ENCODE measurements around the gene FUT7.

The FUT7 gene

GRCh38 chr9:136997371-136997770, 34.5 kb downstream of the FUT7 start:
- no peaks in the 10 kb centered on the region for H3K9me3 Mint-ChIP-seq
- peaks cover 72% of the 10 kb centered on the region for H3K4me1 Mint-ChIP-seq
- peaks cover 10% of the 10 kb centered on the region for H3K27me3 Mint-ChIP-seq
- peak overlapping the region; percentile 37 for H3K4me3 Mint-ChIP-seq
- peak overlapping the region; percentile 81 for H3K27ac Mint-ChIP-seq
- H3K36me3 Mint-ChIP-seq: no peaks in the 10 kb centered on the region
- no peak for ATAC-seq

- ATAC-seq: no peak
- Mint-ChIP-seq H3K4me3 (peak within 1 kb of the TSS; percentile 54), H3K4me1 (peaks cover 72% of the 10 kb centered on the region)
These were observed 35.3 kb downstream of the FUT7 start, which contains the start of gene CLIC3 for GRCh38 chr9:136996361-136997292. Gene CLIC3, minus strand, starts transcription at chr9:136996568. Its CDS starts 25 bp downstream, at chr9:136996543.

DNA sequence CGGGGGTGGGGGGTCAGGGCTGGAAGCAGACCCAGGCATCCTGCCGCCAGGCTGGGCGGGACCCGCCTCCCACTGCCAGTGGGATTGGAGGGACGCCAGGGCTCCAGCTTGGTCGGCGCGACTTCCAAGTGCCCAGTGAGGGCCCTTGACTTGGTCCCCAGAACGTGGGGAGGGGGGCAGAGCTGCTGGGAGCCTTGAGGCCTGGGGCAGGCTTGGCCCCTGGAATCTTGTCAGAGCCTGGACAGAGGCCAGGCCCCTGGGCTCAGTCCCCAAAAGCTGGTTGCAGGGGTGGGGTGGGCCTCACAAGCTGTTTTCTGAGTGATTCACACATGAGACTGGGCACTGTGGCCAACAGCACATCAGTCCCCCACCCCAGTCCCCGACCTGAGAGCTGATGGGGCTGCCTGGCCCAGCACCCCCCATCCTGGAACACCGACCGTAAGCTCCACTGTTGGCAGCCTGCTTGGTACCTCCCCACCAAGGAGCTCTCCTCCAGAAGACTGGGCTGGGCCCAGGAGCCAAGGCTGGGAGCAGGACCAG, 36.0 kb downstream of the FUT7 start:
- ATAC-seq: no peak
- Mint-ChIP-seq H3K4me3 (peak overlapping the region; percentile 43), H3K36me3 (no peaks in the 10 kb centered on the region), H3K9me3 (no peaks in the 10 kb centered on the region), H3K27ac (peak overlapping the region; percentile 64), H3K4me1 (peaks cover 67% of the 10 kb centered on the region), H3K27me3 (peaks cover 10% of the 10 kb centered on the region)

More at GRCh38 chr9:136996361-136997292, 35.3 kb downstream of the FUT7 start, which contains the start of gene CLIC3:
- Mint-ChIP-seq H3K27me3 (peaks cover 10% of the 10 kb centered on the region), H3K9me3 (no peaks in the 10 kb centered on the region), H3K27ac (peak within 1 kb of the TSS; percentile 81), H3K36me3 (no peaks in the 10 kb centered on the region)

- ATAC-seq: no peak
- H3K9me3 Mint-ChIP-seq: no peaks in the 10 kb centered on the region
- H3K36me3 Mint-ChIP-seq: no peaks in the 10 kb centered on the region
- H3K27ac Mint-ChIP-seq: no peak overlapping the region
- H3K4me1 Mint-ChIP-seq: peaks cover 62% of the 10 kb centered on the region
- no peak overlapping the region for H3K4me3 Mint-ChIP-seq
- peaks cover 10% of the 10 kb centered on the region for H3K27me3 Mint-ChIP-seq
These were observed 36.5 kb downstream of the FUT7 start for GRCh38 chr9:136995362-136995761.

DNA sequence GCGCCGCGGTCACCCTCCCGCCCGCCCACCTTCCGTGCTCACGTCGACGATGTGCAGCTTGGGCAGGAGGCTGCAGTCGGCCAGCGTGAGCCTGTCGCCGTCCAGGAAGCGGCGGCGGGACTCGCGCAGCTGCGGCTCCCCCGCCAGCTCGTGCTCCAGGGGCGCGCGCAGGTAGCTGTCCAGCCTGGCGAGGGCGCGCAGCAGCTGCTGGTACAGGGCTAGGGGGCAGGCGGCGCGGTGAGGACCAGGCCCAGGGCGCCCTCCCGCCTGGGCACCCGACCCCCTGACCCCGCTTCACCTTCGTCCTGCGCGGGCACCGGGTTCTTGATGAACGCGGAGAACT, 37.0 kb downstream of the FUT7 start:
- Mint-ChIP-seq H3K4me1 (peaks cover 57% of the 10 kb centered on the region), H3K36me3 (no peaks in the 10 kb centered on the region), H3K27me3 (peaks cover 10% of the 10 kb centered on the region), H3K9me3 (no peaks in the 10 kb centered on the region), H3K27ac (no peak overlapping the region), H3K4me3 (no peak overlapping the region)
- no peak for ATAC-seq

DNA sequence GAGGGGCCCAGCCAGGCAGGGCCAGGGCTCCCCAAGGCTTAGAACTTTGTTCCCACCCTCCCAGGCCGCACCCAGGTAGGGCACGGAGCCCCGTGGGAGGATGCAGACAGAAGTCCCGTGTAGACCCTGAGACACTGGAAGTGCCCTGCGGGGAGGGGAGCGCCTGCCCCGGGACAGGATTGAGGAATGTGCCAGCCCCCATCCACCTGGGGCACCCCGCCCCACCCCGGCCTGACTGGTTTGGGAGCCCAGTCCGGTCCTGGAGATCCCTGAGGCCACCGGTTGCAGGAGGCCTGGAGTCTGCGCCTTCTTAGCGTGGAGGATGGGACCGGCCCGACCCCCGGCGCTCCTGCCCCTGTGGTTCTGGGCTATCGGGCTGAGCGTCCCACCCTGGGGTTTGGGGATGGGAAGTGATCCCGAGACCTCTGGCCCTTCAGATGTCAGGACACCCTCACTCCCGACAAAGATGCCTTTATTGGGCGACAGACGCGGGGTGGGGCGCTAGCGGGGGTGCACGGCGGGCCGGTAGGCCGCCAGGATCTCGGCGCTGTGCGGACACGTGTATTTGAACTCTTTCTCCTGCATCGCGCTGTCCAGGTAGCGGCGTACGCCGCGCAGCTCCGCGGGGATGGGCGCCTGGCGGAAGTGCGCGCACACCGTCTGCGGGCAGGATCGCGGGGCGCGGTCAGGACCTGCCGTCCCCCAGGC, 37.6 kb downstream of the FUT7 start:
- peak overlapping the region; percentile 87 for H3K4me3 Mint-ChIP-seq
- peaks cover 52% of the 10 kb centered on the region for H3K4me1 Mint-ChIP-seq
- H3K27me3 Mint-ChIP-seq: peaks cover 10% of the 10 kb centered on the region
- no peaks in the 10 kb centered on the region for H3K9me3 Mint-ChIP-seq
- H3K36me3 Mint-ChIP-seq: no peaks in the 10 kb centered on the region
- H3K27ac Mint-ChIP-seq: no peak overlapping the region
- no peak for ATAC-seq

DNA sequence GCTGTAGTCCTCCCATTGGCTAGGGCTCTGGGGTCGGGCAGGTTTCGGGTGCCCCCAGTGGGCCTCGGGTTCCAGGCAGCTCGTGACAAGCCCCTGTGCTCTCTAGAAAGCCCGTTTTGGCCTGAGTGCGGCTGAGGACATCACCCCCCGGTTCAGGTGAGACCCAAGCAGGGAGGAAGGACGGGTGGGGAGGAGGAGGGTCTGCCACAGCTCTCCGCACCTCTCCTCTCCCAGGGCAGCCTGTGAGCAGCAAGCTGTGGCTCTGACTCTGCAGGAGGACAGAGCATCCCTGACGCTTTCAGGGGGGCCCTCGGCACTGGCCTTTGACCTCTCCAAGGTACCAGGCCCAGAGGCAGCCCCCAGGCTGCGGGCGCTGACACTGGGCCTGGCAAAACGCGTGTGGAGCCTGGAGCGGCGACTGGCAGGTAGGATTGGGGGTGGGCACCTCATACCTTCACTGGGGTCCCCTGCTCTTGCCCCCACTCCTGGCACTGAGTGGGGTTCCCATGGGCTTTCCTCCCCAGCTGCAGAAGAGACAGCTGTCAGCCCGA, 39.0 kb downstream of the FUT7 start:
- Mint-ChIP-seq H3K27ac (peak overlapping the region; percentile 85), H3K36me3 (peaks cover 2% of the 10 kb centered on the region), H3K4me3 (peak overlapping the region; percentile 87), H3K27me3 (peaks cover 10% of the 10 kb centered on the region), H3K9me3 (no peaks in the 10 kb centered on the region), H3K4me1 (peaks cover 39% of the 10 kb centered on the region)
- ATAC-seq: no peak

DNA sequence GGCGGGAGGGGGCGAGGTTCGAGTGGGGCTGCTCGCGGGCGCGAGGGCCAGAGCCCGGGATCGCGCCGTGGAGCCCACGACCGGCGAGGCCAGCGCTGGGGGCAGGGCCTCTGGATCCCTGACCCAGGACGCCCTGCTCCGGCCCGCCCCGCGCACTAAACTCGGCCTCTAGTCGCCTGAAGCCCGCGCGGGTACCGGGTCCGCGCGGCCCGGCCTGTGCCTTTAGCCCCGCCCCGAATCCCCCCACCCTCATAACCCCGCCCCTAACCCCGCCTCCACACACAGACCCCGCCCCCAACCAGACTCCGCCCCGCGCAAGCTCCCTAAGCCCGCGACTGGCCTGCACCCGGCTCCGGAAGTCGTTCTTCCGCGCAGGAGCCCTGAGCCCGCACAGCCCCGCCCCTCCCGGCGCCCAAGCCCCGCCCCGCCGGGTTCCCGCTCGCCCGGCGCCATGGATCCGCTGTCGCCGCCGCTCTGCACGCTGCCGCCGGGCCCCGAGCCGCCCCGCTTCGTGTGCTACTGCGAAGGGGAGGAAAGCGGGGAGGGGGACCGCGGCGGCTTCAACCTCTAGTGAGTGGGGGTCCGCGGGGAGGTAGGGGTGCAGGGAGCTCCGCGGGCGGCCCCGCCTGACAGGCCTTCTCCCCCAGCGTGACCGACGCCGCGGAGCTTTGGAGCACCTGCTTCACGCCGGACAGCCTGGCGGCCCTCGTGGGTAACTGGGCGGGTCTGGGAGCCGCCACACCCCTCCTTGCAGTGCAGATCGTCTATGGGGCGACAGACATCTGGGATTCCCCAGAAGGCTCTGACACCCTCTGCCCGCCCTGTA, 39.7 kb downstream of the FUT7 start, which contains the start of gene PAXX:
TSS of gene PAXX (plus strand) at position 430 of the 826 bp plus-strand sequence. CDS start at position 452, 22 bp downstream.
- H3K4me3 Mint-ChIP-seq: peak within 1 kb of the TSS; percentile 87
- peak within 1 kb of the TSS; percentile 85 for H3K27ac Mint-ChIP-seq
- peaks cover 32% of the 10 kb centered on the region for H3K4me1 Mint-ChIP-seq
- no peaks in the 10 kb centered on the region for H3K9me3 Mint-ChIP-seq
- peaks cover 12% of the 10 kb centered on the region for H3K27me3 Mint-ChIP-seq
- H3K36me3 Mint-ChIP-seq: peaks cover 5% of the 10 kb centered on the region
- ATAC-seq: peak; percentile 92

DNA sequence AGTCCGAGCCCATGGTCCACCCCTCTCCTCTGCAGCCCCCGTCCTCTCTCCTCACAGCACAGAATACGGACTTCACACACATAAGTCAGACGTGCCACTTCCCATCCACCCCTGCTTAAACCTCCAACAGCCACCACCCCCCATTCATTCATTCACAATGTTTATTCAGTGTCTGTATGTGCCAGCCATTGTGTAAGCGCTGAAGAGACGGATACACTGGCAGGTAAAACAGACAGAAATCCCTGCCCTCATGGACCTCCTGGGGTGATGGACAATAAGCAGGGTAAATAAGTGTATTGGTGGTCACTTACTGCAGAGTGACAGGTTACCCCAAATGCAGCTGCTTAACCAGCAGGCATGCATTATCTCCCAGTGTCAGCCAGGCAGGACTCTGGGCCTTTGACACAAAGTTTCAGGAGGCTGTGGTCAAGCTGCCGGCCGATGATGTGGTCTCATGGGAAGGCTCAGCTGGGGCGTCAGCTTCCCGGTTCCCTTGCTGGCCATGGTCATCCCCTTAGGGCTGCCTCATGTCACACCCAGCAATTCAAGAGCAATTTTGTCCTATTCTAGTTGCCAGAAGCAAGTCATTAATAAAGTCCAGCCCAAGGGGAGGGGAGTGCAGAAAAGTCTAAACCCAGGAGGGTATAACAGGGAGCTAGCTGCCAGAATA, 41.5 kb downstream of the FUT7 start:
- Mint-ChIP-seq H3K9me3 (no peaks in the 10 kb centered on the region), H3K4me3 (no peak overlapping the region), H3K27ac (no peak overlapping the region), H3K36me3 (peaks cover 5% of the 10 kb centered on the region), H3K4me1 (peaks cover 18% of the 10 kb centered on the region), H3K27me3 (peaks cover 17% of the 10 kb centered on the region)
- no peak for ATAC-seq

- H3K27me3 Mint-ChIP-seq: peaks cover 30% of the 10 kb centered on the region
- no peak overlapping the region for H3K27ac Mint-ChIP-seq
- H3K4me1 Mint-ChIP-seq: peaks cover 15% of the 10 kb centered on the region
- no peak overlapping the region for H3K4me3 Mint-ChIP-seq
- H3K36me3 Mint-ChIP-seq: peaks cover 5% of the 10 kb centered on the region
- no peak for ATAC-seq
- no peaks in the 10 kb centered on the region for H3K9me3 Mint-ChIP-seq
These were observed 43.0 kb downstream of the FUT7 start for GRCh38 chr9:136988872-136989271.

DNA sequence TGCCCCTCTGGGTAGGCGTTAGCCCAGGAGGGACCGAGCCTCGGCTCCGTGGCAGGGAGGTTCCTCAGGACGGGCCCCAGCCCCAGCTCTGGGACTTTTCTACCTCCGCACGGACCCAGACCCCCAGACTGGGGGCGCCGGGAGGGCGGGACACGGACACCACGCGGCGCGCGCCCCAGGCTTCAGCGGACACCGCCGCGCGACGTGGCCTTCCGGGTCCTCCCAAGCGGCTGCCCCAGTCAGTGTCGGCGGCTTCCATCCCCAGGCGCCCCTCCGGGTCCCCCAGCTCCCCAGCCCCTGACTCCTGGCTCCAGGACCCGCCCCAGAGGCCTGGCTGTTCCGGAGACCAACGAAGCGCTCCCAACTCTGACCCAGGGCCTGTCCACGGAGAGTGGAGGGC, 46.0 kb downstream of the FUT7 start:
- no peak for ATAC-seq
- H3K36me3 Mint-ChIP-seq: peaks cover 5% of the 10 kb centered on the region
- H3K27ac Mint-ChIP-seq: no peak overlapping the region
- no peaks in the 10 kb centered on the region for H3K9me3 Mint-ChIP-seq
- H3K27me3 Mint-ChIP-seq: peaks cover 60% of the 10 kb centered on the region
- H3K4me1 Mint-ChIP-seq: no peaks in the 10 kb centered on the region
- H3K4me3 Mint-ChIP-seq: no peak overlapping the region

GRCh38 chr9:136985027-136985602, 46.8 kb downstream of the FUT7 start:
- Mint-ChIP-seq H3K27ac (no peak overlapping the region), H3K9me3 (no peaks in the 10 kb centered on the region), H3K4me3 (no peak overlapping the region), H3K36me3 (peaks cover 5% of the 10 kb centered on the region), H3K27me3 (peaks cover 67% of the 10 kb centered on the region), H3K4me1 (no peaks in the 10 kb centered on the region)
- ATAC-seq: peak; percentile 5

DNA sequence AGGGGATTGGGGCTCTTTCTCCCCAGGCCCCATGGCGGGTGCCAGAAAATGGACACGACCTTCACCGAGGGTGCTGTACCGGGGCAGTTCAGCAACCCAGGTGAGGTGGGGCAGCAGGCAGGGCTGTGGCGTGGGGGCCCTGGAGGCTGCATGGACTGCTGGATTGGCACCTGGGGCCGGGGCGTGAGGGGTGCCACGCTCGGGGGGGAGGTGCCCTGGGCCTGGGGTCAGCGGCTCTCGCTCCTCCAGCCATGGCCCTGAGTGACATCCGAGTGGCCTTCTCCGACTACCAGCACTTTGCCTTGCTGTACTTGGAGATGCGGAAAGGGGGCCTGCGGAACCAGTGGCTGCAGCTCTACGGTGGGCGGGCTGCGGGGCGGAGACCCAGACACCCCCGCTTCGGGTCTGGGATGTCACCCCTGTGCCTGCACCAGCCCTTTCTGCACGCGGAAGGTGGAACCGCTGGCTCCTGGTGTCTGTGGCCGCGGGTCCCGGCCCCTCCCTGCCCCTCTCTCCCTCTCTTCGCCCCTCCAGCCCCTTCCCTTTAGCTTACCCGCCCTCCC, 47.3 kb downstream of the FUT7 start:
- Mint-ChIP-seq H3K9me3 (no peaks in the 10 kb centered on the region), H3K4me1 (no peaks in the 10 kb centered on the region), H3K27me3 (peaks cover 73% of the 10 kb centered on the region), H3K36me3 (peaks cover 5% of the 10 kb centered on the region), H3K27ac (no peak overlapping the region), H3K4me3 (no peak overlapping the region)
- no peak for ATAC-seq
